GF-D8 (cell line): Measurements from ENCODE around the gene NAPEPLD.
"Not testable (repeated sequence)": the region's sequence is repeated elsewhere in the genome, so short reads cannot be mapped to it uniquely, and the experiment has no call there.

Source experiments
- DNase-seq: peaks from one replicate; lab custom pipeline; 2025; lab: John Stamatoyannopoulos, UW

Gene NAPEPLD

GRCh38 chr7:103065667-103066066 lies 83.2 kb downstream of the NAPEPLD start:
- DNase-seq: peak; percentile 47

- DNase-seq: no peak
Observed at GRCh38 chr7:103063895-103064294, 85.0 kb downstream of the NAPEPLD start.

- DNase-seq: no peak
Observed at GRCh38 chr7:103059471-103059870, 89.4 kb downstream of the NAPEPLD start.

GRCh38 chr7:103058122-103058521 lies 90.8 kb downstream of the NAPEPLD start:
- peak; percentile 43 for DNase-seq

- not testable (repeated sequence) for DNase-seq
Observed at GRCh38 chr7:103056006-103056405, 92.9 kb downstream of the NAPEPLD start.

- DNase-seq: no peak
Observed at GRCh38 chr7:103051519-103051918, 97.4 kb downstream of the NAPEPLD start.
